Right renal cortex interstitium (tissue), 3 donors: ENCODE data around the gene DNAH9. TPM values are rescaled to one million over a fixed set of nuclear protein-coding genes. Genes with fewer than 3 reads are reported as not detected.
A peak's percentile ranks its signal among the peaks of the same experiment; 100 is the strongest.
"Not testable (repeated sequence)": the region's sequence is repeated elsewhere in the genome, so short reads cannot be mapped to it uniquely, and the experiment has no call there.

ENCODE experiments used
- DNase-seq, 3 donors: peaks; one replicate each; pipeline ENCODE4 v3.0.0-alpha.2; 2013; ENCODE audit warnings: low read depth in 3 of 3, low spot score in 2 of 3
- polyA plus RNA-seq, 3 donors: library from polyadenylated mRNA; unstranded; fragments of 120-200 nt; gene quantifications; one replicate each; pipeline ENCODE4 v1.2.1, GENCODE V29; 2013; ENCODE audit not compliant: insufficient read length in 3 of 3

Gene DNAH9
- polyA plus RNA-seq, 3 donors, result 4.1 to 13.1 (median 4.7) TPM

DNA sequence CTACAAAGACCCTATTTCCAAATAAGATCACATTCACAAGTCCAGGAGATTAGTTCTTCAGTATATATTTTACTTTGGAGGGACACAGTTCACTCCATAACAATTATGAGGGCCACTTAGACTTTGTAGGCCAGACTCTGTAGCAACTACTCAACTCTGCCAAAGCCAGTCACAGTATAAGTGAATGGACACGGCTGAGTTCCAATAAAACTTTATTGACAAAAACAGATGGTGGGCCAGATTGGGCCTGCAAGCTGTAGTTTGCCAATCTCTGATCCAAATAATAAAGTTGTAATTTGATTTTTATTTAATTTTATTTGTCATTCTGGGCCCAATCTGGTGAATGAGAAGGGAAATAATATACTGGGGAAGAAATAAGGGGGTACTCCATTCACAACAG, 297.9 kb downstream of the DNAH9 start:
- DNase-seq, result no peak

DNA sequence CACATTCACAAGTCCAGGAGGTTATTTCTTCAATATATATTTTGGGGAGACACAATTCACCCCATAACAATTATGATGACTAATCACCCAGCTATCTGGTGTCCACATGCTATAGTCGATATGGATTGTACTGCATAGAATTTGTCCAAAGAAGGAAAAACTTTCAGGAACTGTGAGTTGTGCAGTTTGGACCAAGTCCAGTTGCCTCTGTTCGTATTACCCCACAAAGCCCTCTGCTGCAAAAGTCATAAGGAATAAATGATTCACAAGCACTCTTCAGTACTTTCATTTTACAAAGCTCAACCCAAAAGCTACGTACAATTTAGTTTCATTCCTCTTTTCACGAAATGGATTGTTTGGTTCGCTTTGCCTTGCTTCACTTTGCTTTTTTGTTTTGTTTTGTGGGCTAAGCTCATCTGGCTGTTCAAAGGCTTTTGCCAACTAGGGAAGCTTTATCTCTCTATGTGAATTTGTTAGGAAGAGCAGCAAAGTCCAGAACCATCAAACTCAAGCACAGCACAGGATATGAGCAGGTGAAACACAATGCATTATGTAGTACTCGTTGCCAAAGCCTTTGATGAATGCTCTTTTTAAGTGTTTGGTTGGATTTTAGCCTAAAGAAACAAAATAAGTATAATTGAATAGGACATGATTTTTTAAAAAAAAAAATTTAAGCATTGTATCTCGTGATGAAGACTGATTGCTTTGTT, 300.4 kb downstream of the DNAH9 start:
- no peak for DNase-seq

DNA sequence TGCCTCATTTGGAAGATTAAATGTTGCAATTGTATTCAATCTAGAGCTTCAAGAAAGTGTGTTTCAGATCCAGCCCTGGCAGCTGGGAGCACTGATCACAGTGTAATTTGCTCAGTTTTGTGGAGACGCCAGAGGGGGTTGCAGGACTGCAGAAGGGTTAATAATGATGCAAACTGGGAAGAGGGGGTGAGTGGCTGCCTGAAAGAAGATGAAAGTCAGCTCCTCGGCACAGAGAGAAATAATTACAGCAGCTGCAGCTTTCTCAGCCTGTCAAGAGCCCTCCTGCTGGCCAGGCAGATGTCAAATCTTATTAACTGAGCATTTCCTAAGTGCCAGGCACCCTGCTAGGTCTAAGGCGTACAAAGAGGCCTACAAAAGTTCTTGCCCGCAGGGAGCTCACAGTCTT, 301.3 kb downstream of the DNAH9 start:
- DNase-seq, result no peak

DNA sequence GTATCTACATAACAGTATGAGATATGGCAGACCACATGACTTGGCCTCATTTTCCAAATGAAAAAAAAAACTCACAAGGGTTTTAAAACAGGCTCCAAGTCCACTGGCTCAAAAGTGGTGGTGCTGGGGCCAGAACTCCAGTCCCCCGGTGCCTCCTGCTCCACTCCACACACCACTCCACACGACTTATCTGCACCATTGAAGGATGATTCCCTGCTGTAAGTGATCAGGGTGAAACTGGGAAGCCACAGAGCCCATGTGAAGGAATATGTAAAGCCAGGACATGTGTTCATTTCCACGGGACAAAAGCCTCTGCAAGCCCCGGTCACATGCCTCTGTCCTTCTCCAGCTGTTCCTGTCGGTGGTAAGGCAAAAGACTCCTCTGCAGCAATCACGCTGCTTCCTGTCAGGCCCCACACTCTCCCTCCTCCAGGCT, 301.8 kb downstream of the DNAH9 start:
- no peak for DNase-seq

DNA sequence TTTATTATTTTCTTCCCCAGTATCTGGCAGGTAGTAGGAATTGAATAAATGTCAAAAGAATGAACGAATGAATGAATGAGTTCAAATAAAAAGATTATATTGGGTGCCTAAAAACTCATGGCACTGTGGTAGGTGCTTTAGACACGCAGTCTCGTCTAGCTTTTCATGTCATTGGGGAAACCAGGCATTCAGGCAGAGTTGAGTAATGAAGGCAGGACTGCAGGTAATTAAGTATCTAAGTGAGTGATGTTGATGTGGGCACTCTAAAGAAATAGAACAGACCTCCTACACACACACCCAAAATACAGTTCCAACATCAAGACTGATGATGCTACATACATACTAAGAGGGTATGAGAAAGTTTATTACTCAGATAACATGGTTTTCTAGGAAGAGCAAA, 302.4 kb downstream of the DNAH9 start:
- no peak for DNase-seq

DNA sequence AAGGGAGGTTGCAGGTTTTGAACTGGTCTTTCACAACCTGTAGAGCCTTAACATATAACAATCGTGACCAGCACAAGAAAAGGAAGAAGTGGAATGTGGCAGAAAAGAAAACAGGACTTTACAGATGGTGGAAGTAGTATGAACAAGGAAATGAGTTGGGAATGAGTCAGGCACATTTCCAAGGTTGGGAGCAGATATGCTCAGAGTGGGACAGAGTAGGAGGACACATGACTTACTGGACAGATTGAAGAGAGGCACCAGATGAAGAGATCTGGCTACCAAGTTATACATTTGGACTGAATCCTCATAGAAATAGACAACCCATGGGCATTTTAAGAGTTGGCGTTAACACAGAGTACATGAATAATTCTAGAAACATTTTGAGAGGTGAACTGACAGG, 303.7 kb downstream of the DNAH9 start:
- no peak for DNase-seq

DNA sequence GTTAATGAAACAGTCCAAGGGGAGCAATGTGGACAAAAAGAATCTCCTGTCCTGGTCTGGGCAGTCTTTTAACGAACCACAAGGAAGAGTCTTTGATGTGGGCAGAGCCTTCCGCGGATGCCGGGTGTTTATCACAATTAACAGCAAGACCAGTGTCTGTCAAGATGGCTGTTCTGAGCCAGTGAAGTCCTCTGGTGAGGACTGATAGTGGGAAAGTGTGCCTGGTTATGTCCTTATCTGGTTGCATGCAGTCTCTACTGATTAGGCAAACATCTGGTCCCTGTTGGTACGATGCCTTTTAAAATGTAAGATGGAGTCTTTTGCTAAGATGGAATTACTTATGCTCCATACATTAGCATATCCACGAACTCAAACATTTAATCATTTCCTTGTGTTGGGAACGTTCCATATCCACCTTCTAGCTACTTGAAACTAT, 310.5 kb downstream of the DNAH9 start:
- DNase-seq, result no peak

DNA sequence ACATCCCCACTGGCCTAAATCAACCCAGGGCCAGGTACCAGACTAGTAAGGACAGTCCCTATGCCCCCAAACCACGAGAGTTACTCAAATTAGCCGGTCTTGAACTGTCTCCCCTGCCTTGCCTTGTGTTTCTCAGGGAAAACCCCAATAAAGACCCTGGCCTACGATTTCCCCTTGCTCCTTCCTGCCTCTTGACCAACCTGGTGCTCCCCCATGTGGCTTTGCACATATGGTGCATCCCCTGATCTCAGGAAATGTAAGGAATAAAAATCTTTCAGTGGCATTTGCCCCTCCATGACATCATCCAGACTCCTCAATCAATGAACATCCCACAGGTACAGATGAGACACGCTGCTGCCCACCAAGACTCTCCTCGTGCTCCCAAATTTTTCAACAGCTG, 311.1 kb downstream of the DNAH9 start:
- DNase-seq, result no peak

DNA sequence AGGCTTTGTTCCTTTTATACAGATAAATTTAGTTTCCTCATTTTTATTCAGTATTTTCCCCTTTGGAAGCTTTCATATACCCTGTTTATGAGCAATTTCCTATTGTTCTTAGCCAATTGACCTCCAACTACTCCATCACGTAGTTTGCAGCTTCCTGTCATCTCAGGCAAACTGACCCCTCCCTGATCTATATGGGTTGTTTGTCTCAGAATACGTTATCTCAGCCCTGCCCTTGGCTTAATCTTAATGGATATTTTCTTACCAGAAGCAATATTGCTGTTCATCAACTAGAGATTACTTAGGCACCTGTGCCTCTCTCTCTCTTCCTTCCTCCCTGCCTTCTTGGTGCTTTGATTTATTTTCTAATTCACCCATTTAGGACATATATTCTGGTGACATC, 317.8 kb downstream of the DNAH9 start:
- no peak for DNase-seq

DNA sequence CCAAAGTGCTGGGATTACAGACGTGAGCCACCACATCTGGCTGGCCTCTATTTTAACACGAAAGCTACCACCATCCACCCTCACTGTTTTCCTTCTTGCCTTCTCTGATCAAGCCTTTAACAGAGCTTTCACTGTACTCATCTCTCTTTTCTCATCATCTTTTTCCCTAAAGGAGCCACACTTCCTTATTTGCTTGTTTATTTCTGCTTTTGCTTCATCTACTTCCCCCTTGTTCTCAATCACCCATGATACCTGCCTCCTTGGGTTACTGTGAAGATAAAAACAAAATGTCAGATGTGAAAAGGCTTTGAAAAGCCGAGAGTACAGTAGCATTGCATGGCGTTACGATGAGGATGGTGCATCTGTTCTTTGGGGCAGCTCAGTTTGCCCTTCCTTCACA, 319.1 kb downstream of the DNAH9 start:
- DNase-seq, result no peak

DNA sequence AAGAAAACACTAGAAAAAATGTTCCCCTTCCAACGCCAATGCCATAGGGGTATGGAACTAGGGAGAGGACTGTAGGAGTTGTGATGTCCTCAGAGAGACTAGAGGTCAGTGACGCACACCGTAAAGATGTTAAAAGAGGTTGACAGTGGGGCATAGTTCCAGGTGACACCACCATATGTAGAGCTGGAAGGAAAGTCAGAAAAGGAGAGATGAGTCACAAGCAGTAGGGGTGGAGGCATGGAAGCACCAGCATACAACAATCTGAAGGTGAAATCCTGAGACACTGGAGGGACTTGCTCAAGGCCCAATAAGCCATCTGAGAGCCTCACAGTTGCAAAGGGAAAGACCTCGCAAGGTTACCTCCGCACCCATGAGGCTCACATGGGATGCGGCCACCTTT, 323.0 kb downstream of the DNAH9 start:
- no peak for DNase-seq

DNA sequence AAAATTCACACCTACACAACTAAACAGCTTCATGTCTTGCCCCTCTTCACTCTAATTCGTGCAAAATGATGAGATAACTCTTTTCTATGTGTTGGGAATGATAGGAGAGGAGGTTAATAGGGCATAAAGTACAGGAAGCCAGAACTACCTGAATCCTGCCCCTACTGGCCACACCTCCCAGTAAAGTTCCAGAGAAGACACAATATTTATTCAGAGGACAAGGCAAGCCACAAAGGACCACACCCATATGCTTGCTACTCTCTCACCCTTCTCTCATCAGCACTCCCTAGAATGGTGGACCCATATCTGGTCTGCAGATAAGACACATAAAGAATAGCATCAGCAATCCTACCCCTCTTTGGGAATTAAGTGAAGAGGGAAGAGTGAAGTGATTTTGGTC, 324.4 kb downstream of the DNAH9 start:
- no peak for DNase-seq

DNA sequence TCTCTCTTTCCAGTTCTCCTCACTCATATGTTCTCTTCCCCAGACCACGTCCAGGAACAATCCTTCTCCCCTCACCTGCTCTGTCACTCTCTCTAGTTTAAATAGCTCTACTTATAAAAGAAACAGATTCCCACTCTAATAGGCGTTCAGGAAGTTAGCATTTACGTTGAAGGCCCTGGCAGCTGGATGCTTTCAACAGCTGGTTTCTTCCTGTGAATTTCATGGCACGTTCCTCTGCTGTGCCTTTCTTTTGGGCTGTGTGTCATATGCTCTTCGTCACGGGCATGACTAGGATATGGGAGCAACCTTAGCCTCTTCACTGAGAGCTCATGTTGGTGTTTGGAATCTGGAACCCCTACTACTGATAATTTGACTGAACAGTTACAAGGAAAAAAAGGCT, 325.8 kb downstream of the DNAH9 start:
- DNase-seq, result no peak

DNA sequence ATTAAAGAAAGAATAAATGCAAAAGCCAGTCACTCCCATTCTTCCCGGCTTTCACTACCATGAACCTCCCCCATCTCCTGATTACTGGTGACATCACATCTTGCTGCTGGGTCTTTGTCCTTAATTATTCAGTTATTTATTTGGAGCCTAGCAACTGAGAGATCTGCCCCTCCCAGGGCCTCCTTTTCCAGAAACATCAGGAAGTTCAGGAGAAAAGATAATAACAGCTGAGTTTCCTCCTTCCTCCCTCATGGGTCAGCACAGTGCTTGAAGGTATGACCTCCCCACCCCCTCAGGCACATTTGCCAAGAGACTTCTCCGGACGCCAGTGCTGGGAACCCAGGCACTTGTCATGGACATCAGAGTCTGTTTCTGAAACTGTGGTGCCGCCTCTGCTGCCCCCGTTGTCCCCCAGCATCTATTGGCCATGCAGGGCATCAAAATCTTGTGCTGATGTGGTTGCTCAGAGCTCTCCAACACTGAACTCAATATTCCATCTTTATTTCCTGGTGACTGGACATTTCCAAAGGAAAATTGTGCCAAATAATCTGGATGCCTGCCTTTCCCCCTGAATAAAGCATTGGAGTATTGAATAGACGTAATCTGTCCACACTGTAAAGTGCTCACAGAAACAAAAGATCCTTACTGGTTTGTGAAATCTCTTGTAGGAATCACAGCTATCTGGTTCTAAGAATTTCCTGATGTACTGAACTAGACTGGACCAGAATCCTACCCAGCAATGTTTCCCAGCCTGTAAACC, 327.2 kb downstream of the DNAH9 start:
- DNase-seq, result no peak

DNA sequence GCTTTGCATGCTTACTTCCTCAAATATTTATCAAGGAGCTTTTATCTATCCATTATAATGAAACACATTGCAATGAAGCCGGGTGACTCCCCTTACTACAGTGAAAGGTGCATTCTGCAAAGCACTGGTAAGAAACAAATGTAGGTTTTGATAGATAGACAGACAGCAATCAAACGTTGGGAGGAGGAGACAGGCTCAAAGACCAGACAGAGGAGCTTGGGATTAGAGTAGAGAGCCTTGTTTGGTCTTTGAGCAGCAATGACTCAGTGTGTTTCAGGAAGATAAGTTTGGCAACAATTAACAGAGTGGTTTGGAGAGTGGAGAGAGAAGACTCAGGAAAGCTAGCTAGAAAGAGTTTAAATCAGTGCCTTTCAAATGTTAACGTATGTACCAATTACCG, 330.2 kb downstream of the DNAH9 start:
- DNase-seq, result no peak

DNA sequence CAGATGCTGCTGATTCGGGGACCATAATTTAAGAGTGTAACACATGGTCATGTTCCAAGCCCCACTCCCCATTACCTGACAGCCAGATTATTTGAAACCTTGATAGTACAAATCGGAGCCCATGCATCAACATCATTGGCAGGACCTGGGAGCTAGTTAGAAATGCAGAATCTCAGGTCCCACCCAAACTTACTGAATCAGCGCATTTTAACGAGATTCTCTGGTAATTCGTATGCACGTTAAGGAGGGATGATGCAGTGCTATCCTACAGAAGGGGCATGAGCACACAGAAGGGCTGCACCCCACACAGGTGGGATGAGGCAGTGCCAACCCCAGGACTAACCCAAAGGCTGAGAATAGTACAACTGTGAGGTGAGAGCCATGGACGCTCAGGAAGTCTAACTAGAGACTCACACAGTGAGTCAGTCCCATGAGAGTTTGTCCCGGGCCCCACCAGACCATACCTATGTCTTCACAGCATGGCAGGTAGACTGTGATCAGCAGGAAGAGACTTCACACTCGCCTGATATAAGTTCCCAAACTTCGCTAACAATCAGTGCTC, 334.1 kb downstream of the DNAH9 start:
- no peak for DNase-seq

DNA sequence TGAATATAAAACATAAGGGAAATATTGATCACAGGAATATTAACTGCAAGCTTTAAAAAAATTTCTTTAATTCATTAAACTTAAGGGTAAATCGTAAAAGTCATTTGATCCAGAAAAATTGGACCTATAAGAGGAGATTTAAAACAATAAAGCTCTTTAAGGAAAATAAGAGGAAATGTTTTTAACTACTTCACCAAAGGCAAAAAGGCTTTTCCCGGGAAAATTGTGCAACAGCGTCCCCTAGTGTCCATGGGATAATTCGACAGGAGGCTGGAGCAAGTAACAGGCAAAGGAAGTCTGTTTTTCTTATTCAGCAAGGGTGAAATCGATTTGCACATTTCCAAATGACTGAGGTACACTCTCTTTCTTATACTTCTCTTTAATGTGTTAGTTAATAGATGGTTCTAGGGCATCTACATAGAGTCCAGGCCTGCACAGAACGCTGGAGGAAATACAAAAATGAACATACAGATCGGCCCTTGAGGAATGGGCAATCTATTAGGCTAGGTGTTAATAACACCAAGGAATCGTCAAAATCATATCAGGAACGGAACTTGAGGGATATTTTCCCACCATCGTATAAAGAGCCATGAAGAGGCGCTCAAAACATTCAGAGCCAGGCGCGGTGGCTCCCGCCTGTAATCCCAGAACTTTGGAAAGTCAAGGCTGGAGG, 337.6 kb downstream of the DNAH9 start:
- DNase-seq, result peak; percentile 47 to 51 (median 49)

DNA sequence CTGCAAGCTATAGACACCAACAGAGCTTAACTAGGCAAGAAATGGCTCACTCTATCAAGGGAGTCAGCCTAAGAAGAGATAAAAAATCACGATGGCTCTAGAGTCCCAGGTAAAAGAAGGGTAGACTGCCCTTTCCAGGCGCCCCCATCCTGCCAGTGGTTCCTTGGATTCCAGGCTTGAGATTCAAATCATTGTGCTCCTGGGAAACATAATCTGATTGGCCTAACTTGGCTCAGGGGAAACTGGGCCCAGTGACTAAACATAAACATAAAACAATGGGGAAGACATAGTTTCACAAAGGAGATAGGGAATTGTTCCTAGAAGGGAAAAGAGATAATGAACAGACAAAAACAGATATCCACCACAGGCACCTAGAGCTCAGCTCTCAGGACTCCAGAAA, 342.6 kb downstream of the DNAH9 start:
- no peak for DNase-seq

DNA sequence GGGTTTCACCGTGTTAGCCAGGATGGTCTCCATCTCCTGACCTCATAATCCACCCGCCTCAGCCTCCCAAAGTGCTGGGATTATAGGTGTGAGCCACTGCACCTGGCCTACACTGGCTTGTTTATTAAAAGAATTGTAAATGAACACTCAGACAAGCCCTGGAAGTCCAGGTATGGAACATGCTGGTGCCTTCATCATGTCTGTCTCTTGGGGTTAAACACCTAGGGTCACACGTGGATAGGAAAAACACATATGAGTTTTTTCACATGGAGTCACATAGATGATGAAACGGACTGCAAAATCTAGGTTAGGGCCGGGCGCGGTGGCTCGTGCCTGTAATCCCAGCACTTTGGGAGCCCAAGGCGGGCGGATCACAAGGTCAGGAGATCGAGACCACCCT, 344.8 kb downstream of the DNAH9 start:
- DNase-seq, result not testable (repeated sequence)

DNA sequence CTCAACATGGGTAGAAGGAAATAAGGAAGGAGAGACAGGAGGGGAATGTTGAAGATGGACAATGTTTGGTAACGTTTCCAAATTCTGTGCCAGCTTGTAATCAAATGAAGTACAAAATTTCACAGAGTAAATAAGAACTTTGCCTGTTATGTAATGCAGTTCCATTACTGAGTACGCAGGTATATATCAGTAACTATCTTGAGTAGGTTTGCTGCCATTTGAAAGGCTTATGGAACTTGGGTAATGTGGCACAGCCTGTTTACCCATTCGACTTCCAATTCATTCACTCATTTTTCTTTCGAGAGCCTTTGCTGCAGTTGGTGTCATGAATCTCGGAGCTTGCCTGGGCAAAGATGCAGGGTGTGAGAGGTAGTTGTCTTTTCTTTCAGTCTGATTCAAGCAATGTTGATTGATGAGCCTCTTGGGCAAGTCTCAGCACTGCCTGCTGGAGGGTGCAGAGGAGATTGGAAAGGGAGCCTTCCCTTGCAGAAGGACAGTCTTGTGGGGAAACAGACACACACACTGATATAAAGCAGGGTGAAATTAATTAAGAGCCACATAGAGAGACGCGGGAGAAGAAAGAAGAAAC, 345.6 kb downstream of the DNAH9 start:
- no peak for DNase-seq

DNA sequence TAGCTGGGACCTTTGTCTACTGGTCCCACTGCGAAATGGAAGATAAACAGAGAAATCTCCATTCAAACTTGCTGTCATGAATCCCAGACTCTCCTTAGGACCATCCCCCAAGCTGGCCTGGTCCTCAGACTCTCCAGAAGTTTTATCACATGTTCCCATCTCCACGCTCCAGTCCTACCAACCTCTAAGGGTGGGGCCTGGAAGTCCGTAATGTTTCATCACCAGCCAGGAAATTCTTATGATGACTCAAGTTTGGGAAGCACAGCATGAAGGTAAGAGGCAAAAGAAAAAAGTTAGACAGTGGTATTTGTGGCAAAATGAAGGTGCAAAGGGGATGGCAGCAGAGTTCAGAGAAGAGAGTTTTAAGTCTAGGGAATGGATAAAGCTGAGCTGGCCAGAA, 346.3 kb downstream of the DNAH9 start:
- DNase-seq, result no peak
